ENCODE data around the gene VRTN.

The VRTN gene

GRCh38 chr14:74392616-74393570 is 44.6 kb downstream of the VRTN start:
- DNase-seq (ENCODE audit: low spot score), result no peak

- DNase-seq (ENCODE audit: low spot score), result no peak
Observed at GRCh38 chr14:74394549-74394948, 46.3 kb downstream of the VRTN start.

GRCh38 chr14:74395094-74395493 is 46.8 kb downstream of the VRTN start:
- no peak for DNase-seq (ENCODE audit: low spot score)

GRCh38 chr14:74400031-74400685 is 51.9 kb downstream of the VRTN start:
- no peak for DNase-seq (ENCODE audit: low spot score)

- DNase-seq (ENCODE audit: low spot score), result no peak
Observed at GRCh38 chr14:74400919-74401503, 52.7 kb downstream of the VRTN start.

GRCh38 chr14:74401504-74402241 is 53.4 kb downstream of the VRTN start:
- DNase-seq (ENCODE audit: low spot score), result no peak

GRCh38 chr14:74402401-74403251 is 54.4 kb downstream of the VRTN start:
- no peak for DNase-seq (ENCODE audit: low spot score)

GRCh38 chr14:74403619-74404417 is 55.5 kb downstream of the VRTN start:
- DNase-seq (ENCODE audit: low spot score), result no peak

GRCh38 chr14:74404435-74404834 is 56.2 kb downstream of the VRTN start:
- DNase-seq (ENCODE audit: low spot score), result no peak

GRCh38 chr14:74405663-74406062 is 57.4 kb downstream of the VRTN start:
- no peak for DNase-seq (ENCODE audit: low spot score)

GRCh38 chr14:74407021-74407800 is 58.9 kb downstream of the VRTN start:
- DNase-seq (ENCODE audit: low spot score), result no peak

- no peak for DNase-seq (ENCODE audit: low spot score)
Observed at GRCh38 chr14:74407801-74408154, 59.5 kb downstream of the VRTN start.

- DNase-seq (ENCODE audit: low spot score), result no peak
Observed at GRCh38 chr14:74408870-74409269, 60.6 kb downstream of the VRTN start.

GRCh38 chr14:74409441-74409840 is 61.2 kb downstream of the VRTN start:
- DNase-seq (ENCODE audit: low spot score), result no peak
